Measurements from ENCODE around the gene DDX21. TPM values are rescaled to one million over a fixed set of nuclear protein-coding genes. Genes with fewer than 3 reads are reported as not detected.
A peak's percentile ranks its signal among the peaks of the same experiment; 100 is the strongest.

DDX21 gene
- total and polyA plus RNA-seq, 9 of the 15 experiments (the other 6 are each of a cell fraction or from before 2014, with no cell fraction given) = 143 to 365 (median 281) TPM

GRCh38 chr10:68988530-68989316, 32.8 kb downstream of the DDX21 start, which contains the start of gene KIFBP (continued):
- TF ChIP-seq ZNF740 (CRISPR knock-in tag; IDR thresholded peaks at IDR 0.05) (no peak), ZNF740 (tag; IDR thresholded peaks at IDR 0.05) (no peak), ZNF224 (CRISPR knock-in tag; IDR thresholded peaks at IDR 0.05) (no peak), NFRKB (IDR thresholded peaks at IDR 0.05; ENCODE audit: low read depth) (peak; percentile 78), NFYB (IDR thresholded peaks at IDR 0.05; ENCODE audit: extremely low read depth, insufficient read length) (peak; percentile 96), CEBPZ (IDR thresholded peaks at IDR 0.05; ENCODE audit: borderline replicate concordance, low read depth, low read length) (no peak), BDP1 (IDR thresholded peaks at IDR 0.05; ENCODE audit: insufficient read depth, insufficient read length) (no peak), ZBTB5 (IDR thresholded peaks at IDR 0.05) (no peak), CEBPB (tag; IDR thresholded peaks at IDR 0.05) (no peak), ILF3 (IDR thresholded peaks at IDR 0.05; ENCODE audit: borderline replicate concordance) (no peak; the same call in 1 of the 2 replicates), JUNB (CRISPR knock-in tag; conservative IDR thresholded peaks at IDR 0.05) (no peak), ATF4 (CRISPR knock-in tag; IDR thresholded peaks at IDR 0.05) (0 out of 2 replicates have a peak, but pooled peaks have one; percentile 28), HDAC1 (IDR thresholded peaks at IDR 0.05) (peak in 1 of 2 experiments; percentile 91; a peak in 2 of 4 replicates), ZNF134 (CRISPR knock-in tag; conservative IDR thresholded peaks at IDR 0.05) (no peak; the same call in 1 of the 2 replicates), POLR2G (IDR thresholded peaks at IDR 0.05; ENCODE audit: low read depth, low read length) (peak; percentile 98), SREBF1 (IDR thresholded peaks at IDR 0.05; ENCODE audit: borderline replicate concordance, low read depth, low read length) (0 out of 2 replicates have a peak, but pooled peaks have one; percentile 3), KDM4B (IDR thresholded peaks at IDR 0.05; ENCODE audit: borderline replicate concordance in 2 of 2, low read depth in 1 of 2) (peak in 1 of 2 experiments; percentile 67; a peak in 1 of 4 replicates), SNRNP70 (optimal IDR thresholded peaks at IDR 0.05; ENCODE audit: low read depth, low read length) (no peak), EP300 (IDR thresholded peaks at IDR 0.05; ENCODE audit: low read length) (peak; percentile 48), SIRT6 (IDR thresholded peaks at IDR 0.05; ENCODE audit: low read depth, low read length) (no peak), SRF (CRISPR knock-in tag; IDR thresholded peaks at IDR 0.05) (peak in 1 of 2 experiments; percentile 55; a peak in 1 of 4 replicates)

All from K562 (cell line).